Mucosa of descending colon (tissue), 3 donors: Measurements from ENCODE around the gene IKZF5. TPM values are rescaled to one million over a fixed set of nuclear protein-coding genes. Genes with fewer than 3 reads are reported as not detected.
A peak's percentile ranks its signal among the peaks of the same experiment; 100 is the strongest.

Experiments
- ATAC-seq: fragments of 200-7000 bp; cut with Tn5 transposase; one replicate; pipeline ENCODE4 v1.9.1; 2020; ENCODE audit warnings: mild to moderate bottlenecking, moderate library complexity
- DNase-seq, 3 donors: peaks; one replicate each; pipeline ENCODE4 v3.0.0-alpha.2; 2020
- H3K36me3 ChIP-seq: fragments of 200-600 bp; one replicate; pipeline ENCODE4 v1.8.0; 2021; ENCODE audit warnings: low read depth, mild to moderate bottlenecking
- H3K4me1 ChIP-seq: fragments of 200-600 bp; one replicate; pipeline ENCODE4 v1.8.0; 2021; ENCODE audit warnings: low read depth, mild to moderate bottlenecking
- H3K4me3 ChIP-seq: fragments of 200-600 bp; one replicate; pipeline ENCODE4 v1.8.0; 2021; ENCODE audit warnings: mild to moderate bottlenecking
- H3K9me3 ChIP-seq: fragments of 200-600 bp; one replicate; pipeline ENCODE4 v1.8.0; 2021; ENCODE audit warnings: mild to moderate bottlenecking
- CTCF ChIP-seq: fragments of 200-600 bp; IDR thresholded peaks from one replicate; pipeline ENCODE4 v1.8.0; 2022; ENCODE audit warnings: antibody characterized with exemption, mild to moderate bottlenecking
- intact Hi-C, 2 donors: fragments of 100-400 bp; cut with DNase I in 1 of 2; cut with micrococcal nuclease in 1 of 2; formaldehyde crosslinking; loops; one replicate each; pipeline versions ENCODE4 v1.11.0 to v1.11.1; 2022; cut with DNase I, micrococcal nuclease
- total RNA-seq, 3 donors: library from RNA; stranded (reverse); fragmentation: NEBNext Ultra II Directional in 2 of 3; extraction: Animal tissue kit (Norgen Biotek cat#: 25700) in 2 of 3; gene quantifications; one replicate each; pipeline versions ENCODE4 v1.2.1 to v1.2.4, GENCODE V29; 2021 to 2023
- donor health status: DM: no; HTN: no; CAD: no; lungs with moderate emphysema.
- donor health status: DM: no; HTN: no; CAD: no.
- donor health status: DM: no; HTN: yes; CAD: no.

The IKZF5 gene
- total RNA-seq, 3 donors from 2014 or later = 10.8 to 15.3 (median 13.4) TPM

GRCh38 chr10:122986335-122986734, 22.3 kb downstream of the IKZF5 start:
- intact Hi-C loops = no loop called here

GRCh38 chr10:122984708-122985107, 23.9 kb downstream of the IKZF5 start:
- Histone ChIP-seq H3K36me3 (no peaks in the 10 kb centered on the region), H3K4me3 (no peak overlapping the region), H3K4me1 (peaks cover 2% of the 10 kb centered on the region), H3K9me3 (no peaks in the 10 kb centered on the region)
- no peak for TF ChIP-seq CTCF
- DNase-seq (no peak), ATAC-seq (no peak)
- intact Hi-C loops = no loop called here

More at GRCh38 chr10:122986335-122986734, 22.3 kb downstream of the IKZF5 start:
- no peak for TF ChIP-seq CTCF
- no peaks in the 10 kb centered on the region for H3K4me1 ChIP-seq
- no peaks in the 10 kb centered on the region for H3K9me3 ChIP-seq
- no peak overlapping the region for H3K4me3 ChIP-seq
- ATAC-seq (no peak), DNase-seq (no peak)
- no peaks in the 10 kb centered on the region for H3K36me3 ChIP-seq

- Histone ChIP-seq H3K9me3 (no peaks in the 10 kb centered on the region), H3K4me1 (peaks cover 5% of the 10 kb centered on the region), H3K4me3 (no peak overlapping the region), H3K36me3 (no peaks in the 10 kb centered on the region)
- no peak for TF ChIP-seq CTCF
- ATAC-seq = no peak
- intact Hi-C loops = no loop called here
- DNase-seq = no peak
Observed at GRCh38 chr10:122983898-122984297, 24.7 kb downstream of the IKZF5 start.

- intact Hi-C loops = no loop called here
- no peaks in the 10 kb centered on the region for H3K9me3 ChIP-seq
Observed at GRCh38 chr10:122981066-122981464, 27.5 kb downstream of the IKZF5 start.

GRCh38 chr10:122980209-122981065, 28.2 kb downstream of the IKZF5 start, which contains the start of gene PSTK:
TSS of gene PSTK (plus strand) at chr10:122980401. CDS start at chr10:122980480, 79 bp downstream.
- Histone ChIP-seq H3K9me3 (no peaks in the 10 kb centered on the region), H3K36me3 (no peaks in the 10 kb centered on the region), H3K4me3 (peak within 1 kb of the TSS; percentile 52), H3K4me1 (peaks cover 5% of the 10 kb centered on the region)
- TF ChIP-seq CTCF = peak; percentile 99
- ATAC-seq (peak; percentile 100), DNase-seq (peak; percentile 92 to 95 (median 93))
- intact Hi-C loops = no loop called here

More at GRCh38 chr10:122981066-122981464, 27.5 kb downstream of the IKZF5 start:
- Histone ChIP-seq H3K4me3 (no peak overlapping the region), H3K4me1 (peaks cover 5% of the 10 kb centered on the region), H3K36me3 (no peaks in the 10 kb centered on the region)
- no peak for TF ChIP-seq CTCF
- no peak for ATAC-seq
- DNase-seq = no peak
